ENCODE results near the gene SLC35B2.

DNA sequence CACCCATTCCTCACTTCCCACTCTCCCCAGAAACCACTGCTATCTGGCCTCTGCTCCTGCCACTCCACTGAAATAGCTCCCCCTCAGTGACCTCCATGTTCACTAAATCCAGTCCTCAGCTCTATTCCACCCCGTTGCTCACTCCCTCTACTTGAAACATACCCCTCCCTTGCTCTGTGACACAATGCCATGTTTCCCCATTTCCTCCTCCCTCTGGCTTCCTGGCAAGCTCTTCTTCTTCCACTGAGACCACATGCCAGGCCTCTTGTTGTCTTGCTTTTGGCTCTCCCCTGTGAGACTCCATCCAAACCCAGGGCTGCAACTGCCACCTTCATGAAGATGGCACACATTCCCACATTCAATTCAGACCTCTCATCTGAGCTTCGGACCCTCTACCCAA is 26.8 kb upstream of the SLC35B2 start:
- TF ChIP-seq, protein P1, sequence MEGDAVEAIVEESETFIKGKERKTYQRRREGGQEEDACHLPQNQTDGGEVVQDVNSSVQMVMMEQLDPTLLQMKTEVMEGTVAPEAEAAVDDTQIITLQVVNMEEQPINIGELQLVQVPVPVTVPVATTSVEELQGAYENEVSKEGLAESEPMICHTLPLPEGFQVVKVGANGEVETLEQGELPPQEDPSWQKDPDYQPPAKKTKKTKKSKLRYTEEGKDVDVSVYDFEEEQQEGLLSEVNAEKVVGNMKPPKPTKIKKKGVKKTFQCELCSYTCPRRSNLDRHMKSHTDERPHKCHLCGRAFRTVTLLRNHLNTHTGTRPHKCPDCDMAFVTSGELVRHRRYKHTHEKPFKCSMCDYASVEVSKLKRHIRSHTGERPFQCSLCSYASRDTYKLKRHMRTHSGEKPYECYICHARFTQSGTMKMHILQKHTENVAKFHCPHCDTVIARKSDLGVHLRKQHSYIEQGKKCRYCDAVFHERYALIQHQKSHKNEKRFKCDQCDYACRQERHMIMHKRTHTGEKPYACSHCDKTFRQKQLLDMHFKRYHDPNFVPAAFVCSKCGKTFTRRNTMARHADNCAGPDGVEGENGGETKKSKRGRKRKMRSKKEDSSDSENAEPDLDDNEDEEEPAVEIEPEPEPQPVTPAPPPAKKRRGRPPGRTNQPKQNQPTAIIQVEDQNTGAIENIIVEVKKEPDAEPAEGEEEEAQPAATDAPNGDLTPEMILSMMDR (IDR thresholded peaks at IDR 0.05), result no peak
- TF ChIP-seq POLR2A (IDR thresholded peaks at IDR 0.05) (no peak), POLR2AphosphoS5 (IDR thresholded peaks at IDR 0.05) (no peak)
